Left lung (tissue), 10 donors: Measurements from ENCODE around the gene IL17RD. TPM values are rescaled to one million over a fixed set of nuclear protein-coding genes. Genes with fewer than 3 reads are reported as not detected.

ENCODE experiments used
- ATAC-seq: fragments of 200-7000 bp; cut with Tn5 transposase; one replicate; pipeline ENCODE4 v1.9.1; 2020; ENCODE audit warnings: moderate library complexity
- DNase-seq, 4 donors: peaks; one replicate each; pipeline ENCODE4 v3.0.0-alpha.2; 2013 to 2020
- H3K27ac ChIP-seq, 2 donors: fragments of 200-600 bp; sonication (generic) in 1 of 2; one replicate each; pipeline versions ENCODE4 v1.5.0 to v1.8.0; 2020 to 2021
- H3K27me3 ChIP-seq, 2 donors: fragments of 200-600 bp; sonication (generic) in 1 of 2; one replicate each; pipeline versions ENCODE4 v1.5.0 to v1.8.0; 2020 to 2021
- H3K36me3 ChIP-seq, 2 donors: fragments of 200-600 bp; sonication (generic) in 1 of 2; one replicate each; pipeline versions ENCODE4 v1.5.0 to v1.8.0; 2020 to 2021
- H3K4me1 ChIP-seq, 2 donors: fragments of 200-600 bp; one replicate each; pipeline ENCODE4 v1.8.0; 2021
- H3K4me3 ChIP-seq, 2 donors: fragments of 200-600 bp; sonication (generic) in 1 of 2; one replicate each; pipeline versions ENCODE4 v1.5.0 to v1.8.0; 2020 to 2021; ENCODE audit warnings: mild to moderate bottlenecking in 1 of 2
- H3K9me3 ChIP-seq, 2 donors: fragments of 200-600 bp; sonication (generic) in 1 of 2; one replicate each; pipeline versions ENCODE4 v1.5.0 to v1.8.0; 2020 to 2021
- intact Hi-C, 2 donors: fragments of 100-400 bp; cut with DNase I; formaldehyde crosslinking; loops; one replicate each; pipeline versions ENCODE4 v1.11.2 to v1.14.2; 2022
- polyA plus RNA-seq, 6 donors: library from polyadenylated mRNA; unstranded; fragments of 120-200 nt; gene quantifications; one replicate each; pipeline ENCODE4 v1.2.1, GENCODE V29; 2013; ENCODE audit not compliant: insufficient read length in 6 of 6
- total RNA-seq, 2 donors: library from RNA; stranded (reverse); fragmentation: NEBNext Ultra II Directional; extraction: Animal tissue kit (Norgen Biotek cat#: 25700); gene quantifications; one replicate each; pipeline ENCODE4 v1.2.1, GENCODE V29; 2021
- TF ChIP-seq, protein P1 (sequence below), 2 donors: fragments of 200-600 bp; sonication (generic) in 1 of 2; IDR thresholded peaks; one replicate each; pipeline versions ENCODE4 v1.5.0 to v1.8.0; 2021; ENCODE audit warnings: antibody characterized with exemption in 2 of 2
- donor health status: DM: no; HTN: yes; CAD: no.
- donor health status: DM: no; HTN: no; CAD: no.

IL17RD gene
- total and polyA plus RNA-seq, 8 donors, result 1.1 to 14.3 (median 11.1) TPM

DNA sequence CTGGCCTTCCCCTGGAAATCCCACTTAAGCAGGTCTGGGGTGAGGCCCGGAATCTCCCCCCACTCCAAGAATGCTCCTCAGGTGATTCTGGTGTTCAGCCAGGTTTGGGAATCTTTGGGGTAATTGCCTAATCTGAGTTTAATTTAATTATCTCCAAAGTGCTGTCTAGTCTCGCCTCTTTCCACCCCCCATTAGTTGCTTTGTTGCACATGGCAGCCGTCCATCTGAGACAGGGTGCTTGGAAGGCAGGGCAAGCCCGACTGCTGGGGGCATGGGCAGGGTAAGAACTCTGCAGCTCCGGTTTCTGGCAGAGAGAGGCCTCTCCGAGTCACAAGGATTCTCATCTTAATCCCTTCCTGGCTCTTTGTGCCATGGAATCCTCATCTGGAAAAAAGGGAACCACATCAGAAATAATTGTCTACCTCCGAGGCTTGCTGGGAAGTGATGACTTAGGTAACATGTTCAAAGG is 15.0 kb downstream of the IL17RD start:
- TF ChIP-seq, protein P1, sequence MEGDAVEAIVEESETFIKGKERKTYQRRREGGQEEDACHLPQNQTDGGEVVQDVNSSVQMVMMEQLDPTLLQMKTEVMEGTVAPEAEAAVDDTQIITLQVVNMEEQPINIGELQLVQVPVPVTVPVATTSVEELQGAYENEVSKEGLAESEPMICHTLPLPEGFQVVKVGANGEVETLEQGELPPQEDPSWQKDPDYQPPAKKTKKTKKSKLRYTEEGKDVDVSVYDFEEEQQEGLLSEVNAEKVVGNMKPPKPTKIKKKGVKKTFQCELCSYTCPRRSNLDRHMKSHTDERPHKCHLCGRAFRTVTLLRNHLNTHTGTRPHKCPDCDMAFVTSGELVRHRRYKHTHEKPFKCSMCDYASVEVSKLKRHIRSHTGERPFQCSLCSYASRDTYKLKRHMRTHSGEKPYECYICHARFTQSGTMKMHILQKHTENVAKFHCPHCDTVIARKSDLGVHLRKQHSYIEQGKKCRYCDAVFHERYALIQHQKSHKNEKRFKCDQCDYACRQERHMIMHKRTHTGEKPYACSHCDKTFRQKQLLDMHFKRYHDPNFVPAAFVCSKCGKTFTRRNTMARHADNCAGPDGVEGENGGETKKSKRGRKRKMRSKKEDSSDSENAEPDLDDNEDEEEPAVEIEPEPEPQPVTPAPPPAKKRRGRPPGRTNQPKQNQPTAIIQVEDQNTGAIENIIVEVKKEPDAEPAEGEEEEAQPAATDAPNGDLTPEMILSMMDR (IDR thresholded peaks at IDR 0.05), result no peak
- Histone ChIP-seq H3K4me3 (no peak overlapping the region), H3K9me3 (no peaks in the 10 kb centered on the region), H3K36me3 (no peaks in the 10 kb centered on the region), H3K27me3 (peaks cover 0 to 5% of the 10 kb centered on the region in 2 donors), H3K4me1 (no peaks in the 10 kb centered on the region), H3K27ac (no peak overlapping the region)
- DNase-seq (no peak), ATAC-seq (no peak)
- intact Hi-C loops, result no loop called here

DNA sequence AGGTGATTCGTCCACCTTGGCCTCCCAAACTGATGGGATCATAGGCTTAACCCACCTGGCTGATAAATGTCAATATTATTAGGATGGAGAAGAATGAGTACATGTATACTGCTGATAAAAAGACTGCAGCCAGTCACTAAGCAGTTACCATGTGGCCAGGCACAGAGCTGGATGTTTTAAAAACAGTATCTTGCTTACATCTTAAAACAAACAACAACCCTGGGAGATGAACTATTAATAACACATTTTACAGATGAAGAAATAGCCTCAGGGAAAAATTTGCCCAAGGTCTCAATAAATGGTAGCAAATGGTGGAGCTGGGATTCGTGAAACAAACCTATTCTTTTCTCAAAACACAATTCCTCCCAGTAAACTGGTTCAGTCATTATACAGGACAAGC is 18.1 kb downstream of the IL17RD start:
- TF ChIP-seq, protein P1 (IDR thresholded peaks at IDR 0.05), result no peak
- intact Hi-C loops, result no loop called here
- DNase-seq (no peak), ATAC-seq (no peak)
- H3K4me1 ChIP-seq, result no peaks in the 10 kb centered on the region
- no peaks in the 10 kb centered on the region for H3K27me3 ChIP-seq
- no peak overlapping the region for H3K4me3 ChIP-seq
- H3K36me3 ChIP-seq, result no peaks in the 10 kb centered on the region
- no peaks in the 10 kb centered on the region for H3K9me3 ChIP-seq
- H3K27ac ChIP-seq, result no peak overlapping the region

DNA sequence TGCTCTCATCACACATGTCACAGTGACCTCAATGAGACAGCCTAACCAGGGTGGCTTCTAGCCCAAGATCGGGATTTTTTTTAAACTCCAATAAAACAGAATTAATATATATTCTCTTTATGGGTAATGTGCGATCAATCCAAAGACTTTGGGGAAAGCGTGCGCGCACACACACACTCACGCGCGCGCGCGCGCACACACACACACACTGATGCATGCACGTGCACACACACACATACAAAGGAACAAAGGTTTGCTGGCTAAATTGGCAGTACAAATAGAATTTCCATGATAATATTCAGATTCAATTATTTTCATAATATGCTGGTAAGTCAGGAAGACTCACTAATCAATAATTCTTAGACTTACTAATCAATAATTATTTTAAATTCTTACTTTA is 19.3 kb downstream of the IL17RD start:
- H3K4me3 ChIP-seq, result no peak overlapping the region
- intact Hi-C loops, result no loop called here
- DNase-seq, result no peak
- no peak overlapping the region for H3K27ac ChIP-seq
- H3K4me1 ChIP-seq, result no peaks in the 10 kb centered on the region
- H3K36me3 ChIP-seq, result no peaks in the 10 kb centered on the region
- no peak for ATAC-seq
- no peaks in the 10 kb centered on the region for H3K27me3 ChIP-seq
- H3K9me3 ChIP-seq, result no peaks in the 10 kb centered on the region
- TF ChIP-seq, protein P1 (IDR thresholded peaks at IDR 0.05), result no peak

DNA sequence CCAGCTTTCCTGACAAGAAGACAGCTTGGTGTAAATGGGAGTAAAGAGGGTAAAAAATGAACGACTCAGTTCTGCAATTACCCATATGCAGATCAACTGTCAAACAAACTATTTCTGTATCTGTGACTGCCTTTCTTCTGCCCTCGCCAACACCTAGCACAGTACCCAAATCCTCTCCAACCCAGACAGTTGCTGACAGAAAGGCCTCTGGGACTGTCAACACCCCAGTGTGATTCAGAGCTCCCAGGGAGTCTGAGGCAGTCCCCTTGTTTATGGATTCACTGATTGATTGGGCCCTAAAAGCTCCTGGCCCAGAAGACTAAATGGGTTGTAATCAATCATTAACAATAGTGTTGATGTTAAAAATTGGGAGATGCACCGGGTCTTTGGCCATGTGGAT is 20.2 kb downstream of the IL17RD start:
- DNase-seq (no peak), ATAC-seq (no peak)
- H3K4me1 ChIP-seq, result no peaks in the 10 kb centered on the region
- no peaks in the 10 kb centered on the region for H3K27me3 ChIP-seq
- H3K4me3 ChIP-seq, result no peak overlapping the region
- intact Hi-C loops, result no loop called here
- no peaks in the 10 kb centered on the region for H3K9me3 ChIP-seq
- no peak overlapping the region for H3K27ac ChIP-seq
- TF ChIP-seq, protein P1 (IDR thresholded peaks at IDR 0.05), result no peak
- no peaks in the 10 kb centered on the region for H3K36me3 ChIP-seq

DNA sequence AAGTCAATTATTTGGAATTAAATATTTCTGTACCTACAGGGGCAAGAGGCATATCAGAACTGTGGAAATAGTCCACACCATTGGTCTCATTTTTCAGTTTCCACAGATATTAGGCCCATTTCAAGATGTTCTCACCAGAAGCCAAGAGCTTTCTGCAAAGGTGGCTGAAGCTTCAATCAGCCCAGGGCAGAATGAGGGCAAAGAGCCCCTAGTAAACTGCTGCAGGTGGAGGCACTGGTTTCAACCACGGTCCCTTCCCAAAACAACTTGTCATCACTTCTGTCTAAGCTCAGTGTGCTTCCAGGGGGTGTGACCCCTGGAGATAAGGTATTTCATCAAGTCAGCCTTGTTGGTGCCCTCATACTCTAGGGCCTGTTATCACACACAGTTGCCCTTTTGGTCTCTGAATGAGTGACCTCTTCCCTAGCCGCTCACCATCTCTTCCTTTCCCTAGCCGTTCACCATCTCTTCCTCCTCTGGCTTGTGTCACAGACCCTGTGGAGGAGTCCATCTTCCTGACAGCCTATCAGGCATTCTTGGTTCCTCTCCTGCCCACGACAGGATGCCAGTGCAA is 21.2 kb downstream of the IL17RD start:
- no peaks in the 10 kb centered on the region for H3K4me1 ChIP-seq
- DNase-seq (no peak), ATAC-seq (no peak)
- intact Hi-C loops, result no loop called here
- H3K9me3 ChIP-seq, result no peaks in the 10 kb centered on the region
- H3K27ac ChIP-seq, result no peak overlapping the region
- H3K4me3 ChIP-seq, result no peak overlapping the region
- TF ChIP-seq, protein P1 (IDR thresholded peaks at IDR 0.05), result no peak
- H3K27me3 ChIP-seq, result no peaks in the 10 kb centered on the region
- no peaks in the 10 kb centered on the region for H3K36me3 ChIP-seq
